ENCODE results near the gene ZFYVE19.

- TF ChIP-seq CTCF (IDR thresholded peaks at IDR 0.05; ENCODE audit: low read depth, low read length): no peak
- no peak for TF ChIP-seq MYC (IDR thresholded peaks at IDR 0.05; ENCODE audit: low read depth, low read length)
These were observed 26.0 kb downstream of the ZFYVE19 start for GRCh38 chr15:40832903-40833302.
